GM18505 (cell line): Measurements from ENCODE around the gene RHEB.
"Not testable (repeated sequence)": the region's sequence is repeated elsewhere in the genome, so short reads cannot be mapped to it uniquely, and the experiment has no call there.

ENCODE experiments used
- ATAC-seq: cut with Tn5 transposase; IDR thresholded peaks from one replicate; pipeline ENCODE4 v1.9.1; 2021; ENCODE audit not compliant: unreplicated experiment
- POLR2A ChIP-seq: IDR thresholded peaks from 4 replicates; pipeline ENCODE4 v1.6.1; 2011; ENCODE audit warnings: borderline replicate concordance; ENCODE audit not compliant: insufficient read depth, insufficient read length; ENCODE audit errors: extremely low read depth

The RHEB gene

GRCh38 chr7:151541709-151542499, 22.2 kb upstream of the RHEB start:
- TF ChIP-seq POLR2A = no peak
- no peak for ATAC-seq

GRCh38 chr7:151540146-151540545, 20.5 kb upstream of the RHEB start:
- ATAC-seq = no peak

DNA sequence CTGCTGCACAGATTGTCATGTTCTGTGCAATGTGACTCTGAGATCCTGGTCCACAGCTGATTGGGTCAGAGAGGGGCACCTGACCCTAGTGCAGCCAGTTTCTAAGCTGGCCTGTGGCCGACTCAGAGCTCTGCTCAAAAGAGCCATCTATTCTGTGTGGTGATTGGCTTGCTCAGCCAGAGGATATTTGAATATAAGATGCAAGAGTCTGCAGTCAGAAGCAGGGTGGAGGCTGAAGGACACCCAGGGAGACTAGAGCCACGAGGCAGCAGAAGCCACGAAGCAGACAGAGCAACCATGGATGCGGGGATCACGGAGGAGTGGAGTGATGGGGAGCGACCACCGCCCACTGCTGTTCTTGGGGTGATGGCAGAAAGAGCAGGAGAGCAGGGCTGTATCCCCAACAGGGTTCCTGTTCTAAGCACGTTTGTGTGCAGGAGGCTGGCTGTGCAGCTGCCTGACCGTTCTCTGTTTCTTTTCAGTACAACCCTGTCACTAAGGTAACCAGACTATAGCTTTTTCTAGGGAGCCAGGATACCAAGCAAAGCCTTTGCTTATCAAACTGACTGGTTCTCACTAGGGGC, 19.5 kb upstream of the RHEB start:
- no peak for ATAC-seq
- no peak for TF ChIP-seq POLR2A

More at GRCh38 chr7:151540146-151540545, 20.5 kb upstream of the RHEB start:
- no peak for TF ChIP-seq POLR2A

- ATAC-seq = no peak
- TF ChIP-seq POLR2A = no peak
Observed at GRCh38 chr7:151537818-151538561, 18.3 kb upstream of the RHEB start.

- ATAC-seq = not testable (repeated sequence)
Observed at GRCh38 chr7:151536178-151536577, 16.5 kb upstream of the RHEB start.

- no peak for TF ChIP-seq POLR2A
- no peak for ATAC-seq
Observed at GRCh38 chr7:151529842-151530241, 10.1 kb upstream of the RHEB start.

DNA sequence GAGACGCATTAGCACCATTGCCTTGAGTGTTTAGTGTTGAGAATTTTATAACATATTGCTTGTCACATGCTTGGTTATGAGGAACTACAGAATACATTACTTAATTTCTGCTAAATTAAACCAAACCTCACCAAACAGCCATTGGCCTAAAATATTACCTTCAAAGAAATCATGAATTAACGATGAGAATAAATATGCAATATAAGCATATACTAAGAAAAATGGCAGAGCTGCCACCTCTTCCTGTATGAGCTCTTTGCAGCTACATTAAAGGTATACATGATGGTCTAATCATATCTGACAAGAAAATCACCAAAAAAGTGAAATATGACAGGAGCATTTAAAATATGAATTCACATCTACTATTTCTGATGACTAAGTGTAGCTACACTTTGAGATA, 5.2 kb upstream of the RHEB start:
- no peak for ATAC-seq
- TF ChIP-seq POLR2A = no peak

- no peak for TF ChIP-seq POLR2A
- ATAC-seq = no peak
Observed at GRCh38 chr7:151524331-151524730, 4.6 kb upstream of the RHEB start.

- TF ChIP-seq POLR2A = no peak
- ATAC-seq = no peak
Observed at GRCh38 chr7:151520419-151521261, 945 bp upstream of the RHEB start.

DNA sequence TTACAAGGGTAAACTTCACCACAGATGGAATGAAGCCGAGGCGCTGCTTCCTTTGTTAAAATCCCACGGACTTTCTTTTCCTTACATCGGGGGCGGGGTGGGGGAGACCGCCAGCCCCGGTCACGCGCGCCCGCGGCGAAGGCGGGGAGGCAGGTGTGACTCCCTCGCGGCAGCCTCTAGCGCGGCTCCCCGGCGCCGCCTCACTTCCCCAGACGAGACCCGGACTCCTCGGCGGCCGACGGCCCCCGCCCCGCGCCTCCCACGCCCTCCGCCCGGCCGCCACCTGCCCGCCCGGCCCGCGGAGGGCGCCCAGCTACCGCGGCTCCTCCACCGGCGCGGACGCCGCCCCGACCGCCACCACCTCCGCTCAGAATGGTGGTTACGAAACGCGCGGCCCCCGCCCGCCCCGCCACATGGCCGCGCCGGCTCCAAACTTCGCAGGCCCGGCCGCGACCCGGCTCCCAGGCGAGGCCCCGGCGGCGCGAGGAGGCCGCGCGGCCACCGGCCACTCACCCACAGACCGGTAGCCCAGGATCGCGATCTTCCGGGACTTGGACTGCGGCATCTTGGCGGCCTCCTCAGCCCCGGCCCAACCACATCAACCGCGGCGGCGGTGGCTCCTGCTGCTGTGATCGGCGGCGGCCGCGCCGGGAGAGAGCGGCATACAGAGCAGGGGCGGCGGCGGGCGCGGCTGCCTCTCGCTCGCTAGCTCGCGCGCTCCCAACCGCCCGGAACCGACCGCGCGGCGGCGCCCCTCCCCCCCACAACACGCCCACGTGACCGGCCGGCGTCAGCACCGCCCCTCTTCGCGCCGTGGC, 539 bp downstream of the RHEB start:
- peak; percentile 57 for ATAC-seq

DNA sequence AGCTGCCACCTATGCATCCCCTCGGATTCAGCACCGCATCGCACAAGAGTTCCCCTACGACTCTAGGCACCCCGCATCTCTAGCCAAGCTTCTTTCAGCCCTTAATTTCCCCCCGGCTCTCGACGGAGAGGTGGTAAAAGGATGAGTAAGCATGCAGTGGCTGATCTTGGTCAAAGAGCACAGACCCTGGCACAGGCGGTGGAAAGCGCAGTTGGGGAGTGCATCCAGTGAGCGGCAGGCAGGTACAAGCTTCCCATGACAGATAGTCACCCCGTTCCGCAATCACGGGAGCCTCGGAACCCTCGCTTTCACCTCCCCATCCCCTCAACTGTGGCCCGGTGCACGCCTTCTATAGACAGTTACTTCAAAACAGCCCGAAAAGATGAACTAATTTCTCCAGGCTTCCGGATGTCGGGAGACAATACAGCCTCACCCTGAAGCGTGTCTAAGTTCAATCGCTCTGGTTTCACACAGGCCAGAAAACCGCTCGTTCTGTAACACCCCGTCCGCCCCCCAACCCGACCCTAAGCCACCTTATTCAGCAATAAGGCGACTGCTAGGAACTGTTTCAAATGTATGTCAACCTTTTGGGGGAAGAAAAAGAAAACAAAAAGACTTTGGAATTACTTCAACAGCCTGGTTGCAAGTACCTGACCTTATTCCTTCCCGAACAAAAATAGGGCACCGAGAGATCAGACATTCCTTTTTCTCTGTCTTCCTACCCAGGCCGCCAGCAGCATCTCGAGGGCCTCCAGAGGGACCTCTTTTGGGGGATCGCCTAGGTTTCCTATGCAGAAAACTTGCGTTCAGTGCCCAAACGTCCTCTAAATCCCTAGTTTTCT, 1.4 kb downstream of the RHEB start:
- TF ChIP-seq POLR2A = no peak
- no peak for ATAC-seq
